Neural cell (in vitro differentiated cells): ENCODE measurements around the gene MIEF1.

Experiments used
- EP300 ChIP-seq: fragments of 450-650 bp; conservative IDR thresholded peaks from 2 replicates; pipeline ENCODE4 v1.6.1; 2014; ENCODE audit warnings: antibody characterized with exemption, mild to moderate bottlenecking, moderate library complexity; ENCODE audit not compliant: poor library complexity, severe bottlenecking
- TAF1 ChIP-seq: IDR thresholded peaks from 2 replicates; pipeline ENCODE4 v1.6.1; 2012; ENCODE audit warnings: low read depth
- TF ChIP-seq, protein P1 (sequence below): fragments of 450-650 bp; IDR thresholded peaks from 2 replicates; pipeline ENCODE4 v1.5.1; 2014; ENCODE audit warnings: antibody characterized with exemption, mild to moderate bottlenecking, moderate library complexity; ENCODE audit not compliant: poor library complexity, severe bottlenecking
- TF ChIP-seq, protein P2 (sequence below): IDR thresholded peaks from 2 replicates; pipeline ENCODE4 v1.6.1; 2012; ENCODE audit warnings: borderline replicate concordance

DNA sequence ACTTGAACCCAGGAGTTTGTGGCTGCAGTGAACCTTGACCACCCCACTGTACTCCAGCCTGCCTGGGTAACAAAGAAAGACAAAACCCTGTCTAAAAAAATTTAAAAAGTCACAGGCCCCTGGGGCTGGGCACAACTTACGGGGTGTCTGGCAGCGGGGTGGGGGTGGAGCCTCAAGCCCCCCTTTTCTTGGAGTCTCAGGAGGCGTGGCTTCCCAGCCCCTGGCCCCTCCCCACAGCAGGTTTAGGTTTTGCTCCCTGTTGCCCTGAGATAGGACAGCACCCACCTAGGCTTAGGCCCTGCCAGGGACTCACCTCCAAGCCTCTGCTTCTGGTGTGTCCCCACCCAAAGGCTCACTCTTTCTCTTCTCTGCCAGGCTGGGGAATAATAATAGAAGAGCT, 22.8 kb upstream of the MIEF1 start:
- TF ChIP-seq, protein P1, sequence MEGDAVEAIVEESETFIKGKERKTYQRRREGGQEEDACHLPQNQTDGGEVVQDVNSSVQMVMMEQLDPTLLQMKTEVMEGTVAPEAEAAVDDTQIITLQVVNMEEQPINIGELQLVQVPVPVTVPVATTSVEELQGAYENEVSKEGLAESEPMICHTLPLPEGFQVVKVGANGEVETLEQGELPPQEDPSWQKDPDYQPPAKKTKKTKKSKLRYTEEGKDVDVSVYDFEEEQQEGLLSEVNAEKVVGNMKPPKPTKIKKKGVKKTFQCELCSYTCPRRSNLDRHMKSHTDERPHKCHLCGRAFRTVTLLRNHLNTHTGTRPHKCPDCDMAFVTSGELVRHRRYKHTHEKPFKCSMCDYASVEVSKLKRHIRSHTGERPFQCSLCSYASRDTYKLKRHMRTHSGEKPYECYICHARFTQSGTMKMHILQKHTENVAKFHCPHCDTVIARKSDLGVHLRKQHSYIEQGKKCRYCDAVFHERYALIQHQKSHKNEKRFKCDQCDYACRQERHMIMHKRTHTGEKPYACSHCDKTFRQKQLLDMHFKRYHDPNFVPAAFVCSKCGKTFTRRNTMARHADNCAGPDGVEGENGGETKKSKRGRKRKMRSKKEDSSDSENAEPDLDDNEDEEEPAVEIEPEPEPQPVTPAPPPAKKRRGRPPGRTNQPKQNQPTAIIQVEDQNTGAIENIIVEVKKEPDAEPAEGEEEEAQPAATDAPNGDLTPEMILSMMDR = no peak
- no peak for TF ChIP-seq EP300
- no peak for TF ChIP-seq TAF1
- TF ChIP-seq, protein P2, sequence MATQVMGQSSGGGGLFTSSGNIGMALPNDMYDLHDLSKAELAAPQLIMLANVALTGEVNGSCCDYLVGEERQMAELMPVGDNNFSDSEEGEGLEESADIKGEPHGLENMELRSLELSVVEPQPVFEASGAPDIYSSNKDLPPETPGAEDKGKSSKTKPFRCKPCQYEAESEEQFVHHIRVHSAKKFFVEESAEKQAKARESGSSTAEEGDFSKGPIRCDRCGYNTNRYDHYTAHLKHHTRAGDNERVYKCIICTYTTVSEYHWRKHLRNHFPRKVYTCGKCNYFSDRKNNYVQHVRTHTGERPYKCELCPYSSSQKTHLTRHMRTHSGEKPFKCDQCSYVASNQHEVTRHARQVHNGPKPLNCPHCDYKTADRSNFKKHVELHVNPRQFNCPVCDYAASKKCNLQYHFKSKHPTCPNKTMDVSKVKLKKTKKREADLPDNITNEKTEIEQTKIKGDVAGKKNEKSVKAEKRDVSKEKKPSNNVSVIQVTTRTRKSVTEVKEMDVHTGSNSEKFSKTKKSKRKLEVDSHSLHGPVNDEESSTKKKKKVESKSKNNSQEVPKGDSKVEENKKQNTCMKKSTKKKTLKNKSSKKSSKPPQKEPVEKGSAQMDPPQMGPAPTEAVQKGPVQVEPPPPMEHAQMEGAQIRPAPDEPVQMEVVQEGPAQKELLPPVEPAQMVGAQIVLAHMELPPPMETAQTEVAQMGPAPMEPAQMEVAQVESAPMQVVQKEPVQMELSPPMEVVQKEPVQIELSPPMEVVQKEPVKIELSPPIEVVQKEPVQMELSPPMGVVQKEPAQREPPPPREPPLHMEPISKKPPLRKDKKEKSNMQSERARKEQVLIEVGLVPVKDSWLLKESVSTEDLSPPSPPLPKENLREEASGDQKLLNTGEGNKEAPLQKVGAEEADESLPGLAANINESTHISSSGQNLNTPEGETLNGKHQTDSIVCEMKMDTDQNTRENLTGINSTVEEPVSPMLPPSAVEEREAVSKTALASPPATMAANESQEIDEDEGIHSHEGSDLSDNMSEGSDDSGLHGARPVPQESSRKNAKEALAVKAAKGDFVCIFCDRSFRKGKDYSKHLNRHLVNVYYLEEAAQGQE = no peak
